ENCODE data around the gene GDI2. TPM values are rescaled to one million over a fixed set of nuclear protein-coding genes. Genes with fewer than 3 reads are reported as not detected.

The GDI2 gene
- 347 and 360 TPM in 2 replicates for total RNA-seq

DNA sequence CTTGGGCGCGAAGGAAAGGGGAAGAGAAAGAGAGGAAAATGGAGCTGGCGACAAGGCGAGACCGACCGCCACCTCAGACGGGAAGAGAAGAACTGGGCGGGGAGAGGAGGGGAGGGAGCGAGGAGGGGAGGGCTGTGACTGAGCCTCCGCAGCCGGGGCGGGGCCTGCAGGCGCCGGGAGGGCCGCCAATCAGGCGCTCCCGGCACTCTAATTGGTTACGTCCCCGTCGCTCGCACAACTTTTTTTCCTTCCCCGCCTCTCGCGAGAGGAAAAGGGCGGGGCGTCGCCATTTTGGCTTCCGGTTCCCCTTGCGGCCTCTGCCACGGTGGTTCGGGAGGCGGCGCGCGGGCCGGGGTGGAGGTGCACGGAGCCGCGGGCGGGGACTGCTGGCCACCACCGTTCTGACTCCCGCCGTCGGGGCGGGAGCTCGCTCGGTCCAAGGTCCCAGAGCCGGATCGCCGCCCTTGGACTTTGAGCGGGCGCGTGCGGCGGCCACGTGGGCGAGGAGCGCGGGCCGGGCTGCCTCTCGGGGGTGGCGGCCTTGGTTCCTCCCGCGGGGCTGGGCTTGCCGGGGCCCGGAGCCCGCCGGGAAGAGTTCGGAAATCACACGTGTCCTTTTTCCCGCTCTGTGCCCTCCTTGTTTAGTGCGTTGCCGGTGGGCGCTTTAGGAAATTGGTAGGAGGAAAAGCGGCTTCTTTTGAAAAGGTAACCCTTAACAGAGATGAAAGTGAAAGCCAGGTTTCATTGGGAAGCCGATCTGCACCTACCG is at the start of gene GDI2:
Gene GDI2, minus strand, starts transcription at position 94 of the 769 bp plus-strand sequence. CDS start 176 bp downstream, outside the sequence.

Other genes with a start within 250 kb of the GDI2 start
- 14.1 and 18.4 TPM in 2 replicates for gene ASB13, start 146.8 kb downstream of the GDI2 start, total RNA-seq
- gene TASOR2, start 128.6 kb downstream of the GDI2 start, total RNA-seq, result 38.3 and 52.9 TPM in 2 replicates
- 6.2 and 8.3 TPM in 2 replicates for gene ANKRD16, start 76.5 kb upstream of the GDI2 start, total RNA-seq
- 56.2 and 57.6 TPM in 2 replicates for gene FBH1, start 76.8 kb upstream of the GDI2 start, total RNA-seq
- gene IL15RA, start 164.1 kb upstream of the GDI2 start, total RNA-seq, result 7.6 and 9.8 TPM in 2 replicates
- not detected in 2 replicates for gene IL2RA, start 248.9 kb upstream of the GDI2 start, total RNA-seq